ENCODE measurements around the gene POLRMT.

DNA sequence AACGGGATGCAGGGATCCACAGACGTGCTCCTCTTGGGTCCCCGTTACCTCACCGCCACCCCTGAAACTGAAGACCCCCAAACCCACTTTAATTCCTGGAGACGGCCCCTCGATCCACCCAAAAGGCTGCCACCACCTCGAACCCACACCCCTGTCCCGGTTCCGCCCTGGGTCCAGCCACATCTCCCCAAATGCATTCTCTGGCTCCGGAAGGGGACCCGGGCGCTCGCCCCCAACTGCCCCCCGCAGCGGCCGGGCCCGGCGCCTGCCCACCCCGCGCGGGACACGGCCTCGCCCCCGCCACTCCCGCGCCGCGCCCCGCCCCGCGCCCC, 42.6 kb upstream of the POLRMT start:
- TF ChIP-seq, protein P1, sequence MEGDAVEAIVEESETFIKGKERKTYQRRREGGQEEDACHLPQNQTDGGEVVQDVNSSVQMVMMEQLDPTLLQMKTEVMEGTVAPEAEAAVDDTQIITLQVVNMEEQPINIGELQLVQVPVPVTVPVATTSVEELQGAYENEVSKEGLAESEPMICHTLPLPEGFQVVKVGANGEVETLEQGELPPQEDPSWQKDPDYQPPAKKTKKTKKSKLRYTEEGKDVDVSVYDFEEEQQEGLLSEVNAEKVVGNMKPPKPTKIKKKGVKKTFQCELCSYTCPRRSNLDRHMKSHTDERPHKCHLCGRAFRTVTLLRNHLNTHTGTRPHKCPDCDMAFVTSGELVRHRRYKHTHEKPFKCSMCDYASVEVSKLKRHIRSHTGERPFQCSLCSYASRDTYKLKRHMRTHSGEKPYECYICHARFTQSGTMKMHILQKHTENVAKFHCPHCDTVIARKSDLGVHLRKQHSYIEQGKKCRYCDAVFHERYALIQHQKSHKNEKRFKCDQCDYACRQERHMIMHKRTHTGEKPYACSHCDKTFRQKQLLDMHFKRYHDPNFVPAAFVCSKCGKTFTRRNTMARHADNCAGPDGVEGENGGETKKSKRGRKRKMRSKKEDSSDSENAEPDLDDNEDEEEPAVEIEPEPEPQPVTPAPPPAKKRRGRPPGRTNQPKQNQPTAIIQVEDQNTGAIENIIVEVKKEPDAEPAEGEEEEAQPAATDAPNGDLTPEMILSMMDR (IDR thresholded peaks at IDR 0.05 in 4 of 5, conservative IDR thresholded peaks at IDR 0.05 in 1 of 5), result no peak
- TF ChIP-seq POLR2A (IDR thresholded peaks at IDR 0.05), result no peak
